ENCODE measurements around the gene HOXB7.

The HOXB7 gene

DNA sequence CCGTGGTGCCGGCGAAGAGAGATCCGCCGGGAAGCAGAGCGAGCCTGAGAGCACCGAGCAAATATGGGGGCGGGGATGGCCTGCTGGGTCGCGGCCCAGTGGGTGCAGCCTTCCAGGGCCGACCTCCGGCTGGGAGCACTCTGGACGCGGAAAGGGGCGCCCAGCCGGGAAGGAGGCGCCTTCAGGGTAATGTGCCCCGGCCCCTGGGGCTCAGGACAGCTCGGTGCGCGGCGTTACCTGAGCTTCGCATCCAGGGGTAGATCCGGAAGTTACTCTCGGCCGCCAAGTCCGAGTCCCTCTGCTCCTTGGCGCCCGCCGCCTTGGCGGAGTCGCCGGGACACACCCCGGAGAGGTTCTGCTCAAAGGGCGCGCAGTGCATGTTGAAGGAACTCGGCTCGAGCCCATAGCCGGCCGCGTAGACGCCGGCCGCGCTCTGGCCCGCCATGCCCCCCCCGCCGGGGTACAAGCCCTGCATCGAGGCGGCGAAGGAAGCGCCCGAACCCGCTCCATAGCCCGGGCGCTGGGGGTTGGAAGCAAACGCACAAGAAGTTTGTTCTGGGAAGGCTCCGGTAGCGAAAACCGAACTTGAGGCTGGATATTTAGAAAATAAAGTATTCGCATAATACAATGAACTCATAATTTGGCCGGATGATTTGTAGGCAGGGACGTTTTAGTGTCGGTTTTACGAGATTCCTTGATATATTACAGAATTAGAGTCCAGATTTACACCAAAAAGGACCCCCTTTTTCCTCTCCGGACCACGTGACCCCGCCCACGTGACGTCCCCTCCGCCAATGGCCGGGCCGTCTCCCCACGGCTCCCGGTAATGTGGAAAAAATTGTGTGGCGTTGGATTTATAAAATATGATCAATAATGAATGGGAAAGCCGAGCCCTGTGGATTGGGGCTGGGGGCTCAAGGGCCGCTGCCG, at the start of gene HOXB7:
Gene HOXB7, minus strand, starts transcription at position 736 of the 930 bp plus-strand sequence. Its CDS starts 99 bp downstream, at position 637.
- DNase-seq: peak; percentile 11

GRCh38 chr17:48655913-48656312, 45.1 kb upstream of the HOXB7 start:
- no peak for DNase-seq

DNA sequence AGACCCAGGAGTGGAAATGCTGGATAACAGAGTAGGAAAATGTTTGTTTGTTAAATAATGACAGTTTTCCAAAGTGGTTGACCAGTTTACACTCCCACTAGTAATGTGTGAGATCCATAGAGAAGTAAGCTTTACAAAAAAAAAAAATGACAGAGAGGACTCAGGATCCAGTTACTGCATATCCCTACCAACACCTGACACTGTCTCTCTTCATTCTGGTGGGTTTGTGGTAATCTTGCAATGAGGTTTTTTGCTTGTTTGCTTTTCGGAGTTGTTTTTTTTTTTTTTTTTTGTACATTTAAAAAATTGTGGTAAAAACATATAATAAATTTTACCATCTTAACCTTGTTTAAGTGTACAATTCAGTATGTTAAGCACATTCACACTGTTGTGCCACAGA, 38.9 kb upstream of the HOXB7 start:
- no peak for DNase-seq

- DNase-seq: no peak
These were observed 37.1 kb upstream of the HOXB7 start for GRCh38 chr17:48647963-48648245.

DNA sequence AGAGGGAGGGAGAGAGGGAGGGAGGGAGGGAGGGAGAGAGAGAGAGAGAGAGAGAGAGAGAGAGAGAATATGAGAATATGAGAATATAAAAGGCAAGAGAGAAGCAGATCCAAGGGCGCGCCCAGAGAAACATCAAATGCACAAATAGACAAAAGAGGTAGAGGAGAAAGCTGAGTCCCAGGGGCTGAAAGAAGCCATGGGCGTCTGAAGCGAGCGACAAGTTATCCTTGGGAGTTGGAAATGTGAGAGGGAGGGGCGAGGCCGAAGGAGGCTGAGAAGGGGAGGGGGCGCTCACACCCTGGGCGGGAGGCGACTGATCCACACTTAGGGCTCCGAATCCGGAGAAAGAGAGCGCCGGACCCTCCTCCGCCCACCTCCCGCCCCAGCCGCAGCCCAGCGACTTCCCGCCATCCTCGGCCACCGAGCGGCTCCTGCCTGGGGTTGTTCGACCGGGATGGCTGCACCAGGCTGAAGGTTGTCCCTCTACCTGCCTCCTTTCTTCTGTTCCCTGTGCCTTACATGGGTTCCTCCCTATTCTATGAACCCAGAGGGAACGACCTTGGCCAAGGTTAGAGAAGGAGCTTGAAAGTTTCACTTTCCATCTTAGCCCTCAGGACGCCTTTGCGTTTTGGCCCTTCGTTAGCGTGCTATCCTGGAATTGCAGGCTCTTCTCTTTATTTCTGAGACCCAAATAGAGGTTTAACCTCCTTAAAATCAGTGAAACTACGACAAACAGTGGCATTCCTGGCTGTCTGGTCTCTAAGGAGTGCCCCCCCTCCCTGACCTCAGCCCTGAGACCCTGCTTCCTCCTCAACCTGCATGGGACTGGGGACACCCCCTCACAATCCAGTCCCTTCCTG, 36.5 kb upstream of the HOXB7 start:
- no peak for DNase-seq

DNA sequence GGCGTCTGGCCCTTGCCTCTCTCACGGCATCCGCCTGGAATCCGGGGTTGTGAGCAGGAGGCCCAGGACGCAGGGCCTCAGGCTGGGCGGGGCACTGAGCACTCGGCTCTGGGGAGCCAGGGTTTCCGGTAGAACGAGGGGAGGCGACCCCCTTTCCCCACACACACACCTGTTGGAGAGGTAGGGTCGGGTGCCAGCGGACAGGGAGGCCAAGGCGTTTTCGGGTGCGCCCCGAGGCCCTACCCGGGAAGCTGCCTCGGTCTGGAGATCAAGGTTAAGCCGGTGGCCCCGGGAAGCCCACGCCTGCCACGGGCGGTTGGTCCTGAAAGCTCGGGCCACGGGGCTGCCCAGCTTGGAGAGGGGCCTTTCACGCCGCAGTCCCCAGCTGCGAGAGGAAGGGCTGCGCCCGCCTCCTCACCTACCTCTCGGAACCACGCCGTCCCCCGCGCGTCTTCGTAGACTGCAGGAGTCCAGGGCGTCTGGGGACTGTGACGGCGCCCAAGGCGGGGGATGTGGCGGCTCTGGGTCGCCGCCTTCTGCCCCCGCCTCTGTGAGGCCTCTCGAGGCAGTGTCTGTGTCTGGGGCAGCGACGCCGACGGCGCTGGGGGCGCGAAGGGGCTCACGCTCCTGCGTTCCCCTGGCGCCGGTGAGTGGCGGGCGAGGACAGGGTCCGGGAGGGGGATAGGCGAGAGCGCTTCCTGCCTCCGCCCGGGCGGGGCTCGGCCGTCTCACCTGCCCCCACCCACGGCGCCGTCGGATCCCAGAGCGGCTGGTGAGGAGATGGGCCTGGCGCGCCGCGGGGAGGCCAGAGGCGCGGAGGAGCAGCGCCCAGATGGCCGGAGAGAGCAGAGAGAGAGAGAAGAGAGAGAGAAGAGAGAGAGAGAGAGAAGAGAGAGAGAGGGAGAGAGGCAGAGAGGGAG, 35.6 kb upstream of the HOXB7 start:
- DNase-seq: no peak

DNA sequence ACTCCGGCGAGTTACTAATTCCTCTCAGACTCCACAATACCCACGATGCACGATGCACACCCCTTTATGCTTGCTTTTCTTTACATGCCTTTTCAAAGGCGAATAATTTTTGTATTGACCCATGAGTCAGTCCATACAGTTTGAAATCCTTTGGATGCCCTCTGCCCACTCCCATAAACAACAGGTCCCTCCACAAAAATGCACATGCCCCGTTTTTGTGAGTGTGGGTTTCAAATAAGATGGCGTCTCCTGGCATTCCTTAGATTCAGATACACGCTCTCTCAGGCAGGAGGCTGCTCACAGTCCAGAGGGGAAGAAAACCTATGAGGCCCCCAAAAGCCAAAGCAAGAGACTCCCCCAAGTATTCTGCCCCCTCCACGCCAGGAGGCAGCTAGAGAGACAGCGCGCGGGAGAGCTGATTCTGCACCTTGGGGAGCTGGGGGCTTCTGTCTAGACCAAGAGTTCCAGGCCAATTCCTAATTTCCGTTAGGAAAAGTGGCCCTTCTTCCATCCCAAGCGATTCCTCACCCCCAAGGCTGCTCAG, 34.9 kb upstream of the HOXB7 start:
- no peak for DNase-seq

GRCh38 chr17:48644910-48645557, 34.2 kb upstream of the HOXB7 start:
- no peak for DNase-seq

DNA sequence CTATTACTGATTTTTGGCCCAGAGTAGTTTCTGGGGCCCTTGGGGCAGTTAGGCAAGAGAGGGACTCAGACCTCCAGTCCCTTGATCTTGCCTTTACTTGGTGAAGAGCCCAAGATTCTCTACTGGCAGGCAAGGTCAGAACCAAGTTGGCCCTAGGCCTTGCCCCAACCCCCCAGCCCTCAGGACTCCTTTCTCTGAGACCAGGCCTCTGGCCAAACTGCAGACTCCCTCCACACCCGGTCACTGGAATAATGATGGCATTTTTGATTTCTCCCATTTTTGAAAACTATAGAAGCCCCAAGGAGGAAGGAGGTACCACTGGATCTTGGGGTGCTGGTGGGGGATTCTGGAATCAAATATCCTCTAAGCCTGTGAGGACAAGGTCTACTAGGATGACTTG, 33.3 kb upstream of the HOXB7 start:
- DNase-seq: no peak

DNA sequence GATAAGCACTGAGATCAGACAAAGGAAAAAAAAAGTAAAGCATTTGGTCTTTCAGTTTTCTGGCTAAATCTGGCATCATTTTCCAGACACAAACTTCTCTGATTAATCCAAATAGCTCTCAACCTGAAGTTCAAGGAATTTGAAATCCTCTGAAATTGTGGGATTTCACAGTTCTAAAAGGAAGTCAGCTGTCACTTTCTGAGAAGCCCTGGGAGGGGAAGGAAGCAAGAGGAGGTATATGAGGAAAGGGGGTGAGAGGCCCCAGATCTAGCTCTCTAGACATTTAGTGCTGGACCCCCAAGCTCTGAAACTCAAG, 32.8 kb upstream of the HOXB7 start:
- DNase-seq: no peak

DNA sequence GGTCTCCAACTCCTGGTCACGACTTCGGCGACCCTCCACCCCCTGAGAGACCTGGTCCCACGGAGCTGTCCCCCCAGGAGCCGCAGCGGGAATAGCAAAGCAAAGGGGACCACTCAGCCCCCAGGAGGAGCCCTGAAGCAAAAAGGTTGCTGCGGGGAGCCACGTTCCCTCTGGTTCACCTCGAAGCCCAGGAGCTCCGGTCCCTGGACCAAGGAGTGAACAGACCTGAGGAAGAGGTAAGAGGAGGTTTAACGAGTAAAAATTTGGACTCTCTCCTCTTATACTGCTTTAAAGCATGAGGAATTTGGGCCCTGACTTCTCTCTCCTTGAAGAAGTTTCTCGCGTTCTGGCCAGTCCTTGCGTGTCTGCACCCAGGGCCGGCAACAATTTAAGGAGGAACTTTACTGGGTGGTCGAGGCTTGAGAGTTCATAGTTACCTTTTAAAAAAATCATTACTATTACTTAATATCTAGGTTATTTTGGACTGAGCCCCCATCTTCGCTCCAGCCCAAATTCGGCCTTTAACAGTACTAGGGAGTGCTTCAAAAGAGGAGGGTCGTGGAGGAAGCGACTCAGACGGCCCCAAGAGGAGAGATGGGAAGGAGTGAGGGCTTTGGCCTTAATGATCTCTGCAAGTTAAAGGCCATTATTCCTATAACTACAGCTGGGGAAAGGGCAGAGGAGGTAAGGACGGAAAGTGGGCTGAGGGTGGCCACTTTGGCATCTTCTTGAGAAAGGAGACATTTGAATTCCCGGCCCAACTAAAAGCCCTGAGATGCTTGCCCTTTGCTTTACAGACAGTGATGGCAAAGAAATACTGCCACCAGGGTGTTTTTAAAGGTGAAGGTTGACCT, 32.3 kb upstream of the HOXB7 start:
- DNase-seq: no peak

GRCh38 chr17:48642059-48642842, 31.4 kb upstream of the HOXB7 start:
- no peak for DNase-seq

DNA sequence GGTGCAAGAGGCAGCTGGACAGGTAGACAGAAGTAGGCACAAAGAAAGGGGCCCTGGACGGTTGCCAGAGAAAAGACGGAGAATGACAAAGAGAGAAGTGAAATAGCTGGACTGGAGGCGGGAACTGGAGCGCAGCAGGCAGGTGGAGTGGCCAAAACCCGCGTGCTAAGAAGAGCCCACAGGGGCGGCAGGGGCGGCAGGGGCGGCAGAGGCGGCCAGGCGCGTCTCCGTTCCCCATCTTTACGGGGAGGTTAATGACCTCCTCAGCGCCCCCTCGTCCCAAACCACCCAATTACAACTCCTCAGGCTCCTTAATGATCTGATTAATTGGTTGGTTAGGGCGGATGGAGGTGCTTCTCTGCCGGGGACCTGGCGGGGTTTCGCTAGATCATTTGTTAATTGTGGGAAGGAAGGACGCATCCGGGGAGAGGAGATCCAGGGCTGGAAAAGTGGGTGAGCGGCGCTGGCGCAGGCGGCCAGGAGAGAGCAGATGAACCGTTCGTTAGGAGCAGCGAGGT, 30.8 kb upstream of the HOXB7 start:
- no peak for DNase-seq

DNA sequence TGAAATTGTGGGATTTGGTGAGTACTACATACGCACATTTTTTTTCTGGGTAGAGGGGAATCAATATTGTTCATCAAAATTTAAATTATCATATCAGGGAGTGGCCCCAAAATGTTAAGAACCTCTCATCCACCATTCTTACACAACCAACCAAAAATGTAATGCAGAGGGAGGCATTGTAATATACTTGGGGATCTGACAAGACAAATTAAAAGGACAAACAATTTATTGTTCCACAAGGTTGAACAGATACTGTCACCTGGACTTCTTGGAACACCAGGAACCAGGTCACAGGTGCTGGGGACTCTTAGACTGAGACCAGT, 30.0 kb upstream of the HOXB7 start:
- DNase-seq: no peak

- no peak for DNase-seq
These were observed 29.4 kb upstream of the HOXB7 start for GRCh38 chr17:48639982-48640857.

- DNase-seq: no peak
These were observed 28.3 kb upstream of the HOXB7 start for GRCh38 chr17:48639136-48639535.

GRCh38 chr17:48637323-48638260, 26.8 kb upstream of the HOXB7 start:
- DNase-seq: no peak

Measured in MV-4-11 (cell line).